Parathyroid adenoma (tissue), 2 donors: ENCODE measurements around the gene UCP2.

Experiments
- H2AFZ ChIP-seq: fragments of 300-600 bp; sonication (generic); one replicate; pipeline ENCODE4 v1.7.0; 2017; ENCODE audit warnings: antibody characterized with exemption, mild to moderate bottlenecking
- H3K27ac ChIP-seq: fragments of 300-600 bp; sonication (generic); one replicate; pipeline ENCODE4 v1.7.0; 2017
- H3K27me3 ChIP-seq: fragments of 300-600 bp; sonication (generic); one replicate; pipeline ENCODE4 v1.7.0; 2017; ENCODE audit warnings: low read length; ENCODE audit not compliant: control insufficient read depth, insufficient read depth
- H3K36me3 ChIP-seq: fragments of 300-600 bp; sonication (generic); one replicate; pipeline ENCODE4 v1.7.0; 2017; ENCODE audit warnings: low read length; ENCODE audit not compliant: control insufficient read depth, insufficient read depth
- H3K4me1 ChIP-seq: fragments of 300-600 bp; sonication (generic); one replicate; pipeline ENCODE4 v1.7.0; 2017; ENCODE audit warnings: control low read depth
- H3K4me2 ChIP-seq: fragments of 300-600 bp; sonication (generic); one replicate; pipeline ENCODE4 v1.7.0; 2017; ENCODE audit warnings: low read length
- H3K4me3 ChIP-seq: fragments of 300-600 bp; sonication (generic); one replicate; pipeline ENCODE4 v1.7.0; 2017; ENCODE audit warnings: low read depth, low read length
- H3K79me2 ChIP-seq: fragments of 300-600 bp; sonication (generic); one replicate; pipeline ENCODE4 v1.7.0; 2017; ENCODE audit warnings: control low read depth
- H3K9ac ChIP-seq: fragments of 300-600 bp; sonication (generic); one replicate; pipeline ENCODE4 v1.7.0; 2017; ENCODE audit warnings: mild to moderate bottlenecking
- H3K9me3 ChIP-seq: fragments of 300-600 bp; sonication (generic); one replicate; pipeline ENCODE4 v1.7.0; 2017; ENCODE audit warnings: low read length; ENCODE audit not compliant: control insufficient read depth
- CTCF ChIP-seq: fragments of 300-600 bp; sonication (generic); IDR thresholded peaks from one replicate; pipeline ENCODE4 v1.7.0; 2017; ENCODE audit warnings: antibody characterized with exemption, mild to moderate bottlenecking
- donor health status: primary hyperparathyroidism.

Gene UCP2

GRCh38 chr11:73971175-73971719 is 11.4 kb downstream of the UCP2 start:
- H3K36me3 ChIP-seq: no peaks in the 10 kb centered on the region
- H3K79me2 ChIP-seq: no peaks in the 10 kb centered on the region
- H3K27ac ChIP-seq: no peak overlapping the region
- H3K4me1 ChIP-seq: no peaks in the 10 kb centered on the region
- H3K9ac ChIP-seq: no peak overlapping the region
- H3K9me3 ChIP-seq: no peaks in the 10 kb centered on the region
- H3K27me3 ChIP-seq: no peaks in the 10 kb centered on the region
- no peak overlapping the region for H3K4me2 ChIP-seq
- no peak overlapping the region for H3K4me3 ChIP-seq
- TF ChIP-seq CTCF: no peak
- no peak overlapping the region for H2AFZ ChIP-seq

- no peaks in the 10 kb centered on the region for H3K27me3 ChIP-seq
- H3K79me2 ChIP-seq: no peaks in the 10 kb centered on the region
- no peaks in the 10 kb centered on the region for H3K4me1 ChIP-seq
- H3K9me3 ChIP-seq: no peaks in the 10 kb centered on the region
- no peak overlapping the region for H3K27ac ChIP-seq
- no peak overlapping the region for H3K4me2 ChIP-seq
- no peak overlapping the region for H3K9ac ChIP-seq
- no peaks in the 10 kb centered on the region for H3K36me3 ChIP-seq
- no peak overlapping the region for H3K4me3 ChIP-seq
- no peak overlapping the region for H2AFZ ChIP-seq
- TF ChIP-seq CTCF: no peak
These were observed 12.4 kb downstream of the UCP2 start for GRCh38 chr11:73969991-73970800.

GRCh38 chr11:73969091-73969490 is 13.6 kb downstream of the UCP2 start:
- Histone ChIP-seq H3K4me2 (no peak overlapping the region), H3K4me3 (no peak overlapping the region), H3K79me2 (no peaks in the 10 kb centered on the region), H3K9me3 (no peaks in the 10 kb centered on the region), H3K27me3 (no peaks in the 10 kb centered on the region), H3K9ac (no peak overlapping the region), H2AFZ (no peak overlapping the region), H3K27ac (no peak overlapping the region), H3K36me3 (no peaks in the 10 kb centered on the region), H3K4me1 (no peaks in the 10 kb centered on the region)
- no peak for TF ChIP-seq CTCF

GRCh38 chr11:73968356-73968966 is 14.2 kb downstream of the UCP2 start:
- no peak overlapping the region for H3K4me3 ChIP-seq

More at GRCh38 chr11:73968356-73968966, 14.2 kb downstream of the UCP2 start:
- no peaks in the 10 kb centered on the region for H3K9me3 ChIP-seq
- H3K27me3 ChIP-seq: no peaks in the 10 kb centered on the region
- no peak overlapping the region for H3K27ac ChIP-seq
- H3K4me1 ChIP-seq: no peaks in the 10 kb centered on the region
- H3K79me2 ChIP-seq: no peaks in the 10 kb centered on the region
- no peak overlapping the region for H3K4me2 ChIP-seq
- TF ChIP-seq CTCF: no peak
- no peak overlapping the region for H2AFZ ChIP-seq
- no peak overlapping the region for H3K9ac ChIP-seq
- no peaks in the 10 kb centered on the region for H3K36me3 ChIP-seq
